ENCODE measurements around the gene UXT. TPM values are rescaled to one million over a fixed set of nuclear protein-coding genes. Genes with fewer than 3 reads are reported as not detected.

The UXT gene
- total RNA-seq, 4 donors from 2014 or later: 91.0 to 126 (median 99.6) TPM

GRCh38 chrX:47618923-47619485 lies 40.0 kb downstream of the UXT start:
- DNase-seq (ENCODE audit: low spot score): no peak
- no peak for TF ChIP-seq CTCF (IDR thresholded peaks at IDR 0.05)

GRCh38 chrX:47614618-47615017 lies 44.4 kb downstream of the UXT start:
- TF ChIP-seq CTCF (IDR thresholded peaks at IDR 0.05): no peak
- ATAC-seq (ENCODE audit: low FRiP score) (no peak), DNase-seq (ENCODE audit: low spot score) (no peak)

More at GRCh38 chrX:47618923-47619485, 40.0 kb downstream of the UXT start:
- ATAC-seq (ENCODE audit: low FRiP score): no peak

- TF ChIP-seq CTCF (IDR thresholded peaks at IDR 0.05): no peak
- DNase-seq (ENCODE audit: low spot score) (no peak), ATAC-seq (ENCODE audit: low FRiP score) (no peak)
Observed at GRCh38 chrX:47613082-47613481, 45.9 kb downstream of the UXT start.

GRCh38 chrX:47612418-47612817 lies 46.6 kb downstream of the UXT start:
- TF ChIP-seq CTCF (IDR thresholded peaks at IDR 0.05): no peak
- DNase-seq (ENCODE audit: low spot score): no peak
- no peak for ATAC-seq (ENCODE audit: low FRiP score)

DNA sequence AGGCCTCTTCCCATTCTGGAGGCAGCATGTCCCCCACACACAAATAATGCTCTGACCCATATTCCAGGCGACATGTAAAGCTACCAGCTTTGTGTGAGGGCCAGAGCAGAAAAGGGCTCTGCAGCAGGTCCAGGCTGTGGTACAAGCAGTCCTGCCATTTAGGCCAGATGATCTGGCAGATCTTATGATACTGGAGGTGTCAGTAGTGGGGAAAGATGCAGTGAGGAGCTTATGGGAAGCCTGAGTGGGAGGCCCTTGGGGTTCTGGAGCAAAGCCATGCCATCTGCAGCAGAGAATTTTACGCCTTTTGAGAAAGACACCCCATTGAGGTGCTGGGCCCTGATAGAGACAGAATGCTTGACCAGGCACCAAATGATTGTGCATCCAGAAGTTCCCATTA lies 47.1 kb downstream of the UXT start:
- ATAC-seq (ENCODE audit: low FRiP score): no peak
- TF ChIP-seq CTCF (IDR thresholded peaks at IDR 0.05): no peak
- no peak for DNase-seq (ENCODE audit: low spot score)

- no peak for ATAC-seq (ENCODE audit: low FRiP score)
- DNase-seq (ENCODE audit: low spot score): no peak
- no peak for TF ChIP-seq CTCF (IDR thresholded peaks at IDR 0.05)
Observed at GRCh38 chrX:47611489-47611888, 47.5 kb downstream of the UXT start.

- ATAC-seq (ENCODE audit: low FRiP score): no peak
- no peak for TF ChIP-seq CTCF (IDR thresholded peaks at IDR 0.05)
- no peak for DNase-seq (ENCODE audit: low spot score)
Observed at GRCh38 chrX:47610511-47610910, 48.5 kb downstream of the UXT start.

Measured in omental fat pad (tissue), 4 donors.